ENCODE data around the gene SLC39A11. TPM values are rescaled to one million over a fixed set of nuclear protein-coding genes. Genes with fewer than 3 reads are reported as not detected.
"Not testable (repeated sequence)": the region's sequence is repeated elsewhere in the genome, so short reads cannot be mapped to it uniquely, and the experiment has no call there.

SLC39A11 gene
- total and polyA plus RNA-seq, 8 donors, result 13.6 to 49.0 (median 17.5) TPM

DNA sequence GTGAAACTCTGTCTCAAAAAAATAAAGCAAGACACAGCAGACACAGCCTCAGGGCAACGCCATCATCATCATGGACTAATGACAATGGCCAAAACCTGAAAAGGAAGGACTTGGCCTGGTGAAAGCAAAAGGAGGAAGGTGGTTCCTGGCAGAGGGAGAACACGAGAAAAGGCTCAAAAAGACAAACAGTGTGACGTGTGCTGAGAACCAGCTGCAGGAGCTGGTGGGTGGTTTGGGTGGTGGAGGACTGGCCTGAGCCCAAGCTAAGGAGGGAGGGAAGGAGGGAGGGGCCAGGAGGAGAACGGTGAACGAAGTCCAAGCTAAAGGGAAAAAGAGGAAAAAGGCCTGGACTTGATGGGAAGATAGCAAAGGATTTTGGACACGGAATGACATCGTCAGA is 85.1 kb downstream of the SLC39A11 start:
- H3K27me3 ChIP-seq, result no peaks in the 10 kb centered on the region
- no peak overlapping the region for H3K4me3 ChIP-seq
- no peaks in the 10 kb centered on the region for H3K9me3 ChIP-seq
- intact Hi-C loops (cut with DNase I), result no loop called here
- no peak overlapping the region for H3K27ac ChIP-seq
- H3K36me3 ChIP-seq, result no peaks in the 10 kb centered on the region
- TF ChIP-seq, protein P1, sequence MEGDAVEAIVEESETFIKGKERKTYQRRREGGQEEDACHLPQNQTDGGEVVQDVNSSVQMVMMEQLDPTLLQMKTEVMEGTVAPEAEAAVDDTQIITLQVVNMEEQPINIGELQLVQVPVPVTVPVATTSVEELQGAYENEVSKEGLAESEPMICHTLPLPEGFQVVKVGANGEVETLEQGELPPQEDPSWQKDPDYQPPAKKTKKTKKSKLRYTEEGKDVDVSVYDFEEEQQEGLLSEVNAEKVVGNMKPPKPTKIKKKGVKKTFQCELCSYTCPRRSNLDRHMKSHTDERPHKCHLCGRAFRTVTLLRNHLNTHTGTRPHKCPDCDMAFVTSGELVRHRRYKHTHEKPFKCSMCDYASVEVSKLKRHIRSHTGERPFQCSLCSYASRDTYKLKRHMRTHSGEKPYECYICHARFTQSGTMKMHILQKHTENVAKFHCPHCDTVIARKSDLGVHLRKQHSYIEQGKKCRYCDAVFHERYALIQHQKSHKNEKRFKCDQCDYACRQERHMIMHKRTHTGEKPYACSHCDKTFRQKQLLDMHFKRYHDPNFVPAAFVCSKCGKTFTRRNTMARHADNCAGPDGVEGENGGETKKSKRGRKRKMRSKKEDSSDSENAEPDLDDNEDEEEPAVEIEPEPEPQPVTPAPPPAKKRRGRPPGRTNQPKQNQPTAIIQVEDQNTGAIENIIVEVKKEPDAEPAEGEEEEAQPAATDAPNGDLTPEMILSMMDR (IDR thresholded peaks at IDR 0.05), result no peak
- DNase-seq, result no peak
- H3K4me1 ChIP-seq, result peaks cover 0 to 22% of the 10 kb centered on the region in 2 donors
- no peak for ATAC-seq

DNA sequence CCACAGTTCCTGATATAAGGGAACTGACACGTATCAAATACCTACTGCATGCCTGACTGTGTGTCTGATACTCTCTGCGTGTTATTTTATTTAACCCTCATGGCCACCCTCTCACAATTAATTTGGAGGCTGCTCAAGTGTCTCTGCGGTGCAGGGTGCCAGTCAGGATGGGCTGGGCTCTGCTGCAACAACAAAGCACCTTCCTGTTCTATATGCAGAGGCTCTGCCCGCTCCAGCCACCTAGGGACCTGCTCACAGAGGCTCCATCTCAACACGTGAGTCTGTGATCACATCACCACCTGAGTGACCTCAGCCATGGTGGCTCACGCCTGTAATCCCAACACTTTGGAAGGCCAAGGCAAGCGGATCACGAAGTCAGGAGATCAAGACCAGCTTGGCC is 87.1 kb downstream of the SLC39A11 start:
- Histone ChIP-seq H3K4me3 (no peak overlapping the region), H3K27ac (no peak overlapping the region), H3K36me3 (no peaks in the 10 kb centered on the region), H3K27me3 (no peaks in the 10 kb centered on the region), H3K9me3 (no peaks in the 10 kb centered on the region), H3K4me1 (peaks cover 0 to 8% of the 10 kb centered on the region in 2 donors)
- no peak for ATAC-seq
- DNase-seq, result no peak
- intact Hi-C loops (cut with DNase I), result no loop called here
- TF ChIP-seq, protein P1 (IDR thresholded peaks at IDR 0.05), result no peak

DNA sequence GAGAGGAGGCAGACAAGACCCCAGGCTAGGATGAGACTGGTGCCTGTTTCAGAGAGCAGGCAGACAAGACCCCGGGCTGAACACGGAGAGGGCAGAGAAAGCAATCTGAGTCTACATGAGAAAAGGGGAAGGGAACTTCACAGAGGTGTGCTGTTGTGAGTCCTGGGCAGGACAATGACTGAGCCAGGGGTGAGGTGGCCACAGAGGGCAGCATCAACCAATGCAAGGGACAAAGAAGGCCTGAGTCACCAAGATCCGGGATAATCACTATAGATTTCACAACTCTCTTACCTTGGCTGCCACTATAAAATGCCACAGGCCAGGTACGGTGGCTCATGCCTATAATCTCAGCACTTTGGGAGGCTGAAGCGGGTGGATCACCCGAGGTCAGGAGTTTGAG is 89.0 kb downstream of the SLC39A11 start:
- no peaks in the 10 kb centered on the region for H3K36me3 ChIP-seq
- H3K27me3 ChIP-seq, result no peaks in the 10 kb centered on the region
- no peak overlapping the region for H3K27ac ChIP-seq
- no peak overlapping the region for H3K4me3 ChIP-seq
- DNase-seq (no peak), ATAC-seq (no peak)
- TF ChIP-seq, protein P1 (IDR thresholded peaks at IDR 0.05), result no peak
- peaks cover 0 to 5% of the 10 kb centered on the region in 2 donors for H3K4me1 ChIP-seq
- H3K9me3 ChIP-seq, result no peaks in the 10 kb centered on the region
- intact Hi-C loops (cut with DNase I), result no loop called here

DNA sequence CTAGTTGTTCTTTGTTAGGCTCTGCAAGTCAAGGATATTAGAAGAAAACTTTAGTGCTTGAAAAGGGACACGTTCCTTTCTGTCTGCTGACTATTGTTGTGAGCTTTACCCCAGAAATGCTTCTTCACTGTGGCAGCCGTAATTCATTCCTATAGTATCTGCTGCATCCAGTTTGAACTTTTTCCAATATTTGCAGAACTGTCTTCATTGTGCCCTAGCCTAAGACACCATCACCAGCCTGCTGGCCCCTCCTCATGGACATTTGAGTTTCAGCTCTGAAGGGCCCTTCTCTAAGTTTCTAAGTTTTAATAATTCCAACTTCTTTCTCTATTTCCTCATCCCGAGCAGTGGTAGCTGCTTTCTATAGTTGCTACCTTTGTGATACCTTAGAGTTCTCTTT is 91.7 kb downstream of the SLC39A11 start:
- TF ChIP-seq, protein P1 (IDR thresholded peaks at IDR 0.05), result no peak
- DNase-seq (no peak), ATAC-seq (no peak)
- intact Hi-C loops (cut with DNase I), result no loop called here
- Histone ChIP-seq H3K4me1 (no peaks in the 10 kb centered on the region), H3K36me3 (no peaks in the 10 kb centered on the region), H3K27ac (no peak overlapping the region), H3K9me3 (no peaks in the 10 kb centered on the region), H3K27me3 (no peaks in the 10 kb centered on the region), H3K4me3 (no peak overlapping the region)

DNA sequence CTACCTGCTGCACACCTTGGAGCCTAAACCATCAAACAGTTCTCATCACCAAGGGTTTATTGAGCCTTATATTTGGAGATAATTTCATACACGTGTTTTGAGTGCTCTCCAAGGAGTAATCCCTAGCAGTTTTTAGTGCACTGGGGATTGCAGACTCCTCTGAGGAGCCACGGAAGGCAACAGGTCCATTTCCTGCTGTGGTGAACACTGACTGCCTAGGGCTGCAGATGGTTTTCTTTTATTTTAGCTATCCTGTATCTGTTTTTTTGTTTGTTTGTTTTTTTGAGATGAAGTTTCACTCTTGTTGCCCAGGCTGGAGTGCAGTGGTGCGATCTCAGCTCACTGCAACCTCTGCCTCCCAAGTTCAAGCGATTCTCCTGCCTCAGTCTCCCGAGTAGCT is 93.0 kb downstream of the SLC39A11 start:
- DNase-seq; H3K4me1 ChIP-seq; H3K9me3 ChIP-seq; intact Hi-C loops (cut with DNase I); ATAC-seq; H3K4me3 ChIP-seq; H3K27me3 ChIP-seq; H3K27ac ChIP-seq; H3K36me3 ChIP-seq: not testable (repeated sequence)

DNA sequence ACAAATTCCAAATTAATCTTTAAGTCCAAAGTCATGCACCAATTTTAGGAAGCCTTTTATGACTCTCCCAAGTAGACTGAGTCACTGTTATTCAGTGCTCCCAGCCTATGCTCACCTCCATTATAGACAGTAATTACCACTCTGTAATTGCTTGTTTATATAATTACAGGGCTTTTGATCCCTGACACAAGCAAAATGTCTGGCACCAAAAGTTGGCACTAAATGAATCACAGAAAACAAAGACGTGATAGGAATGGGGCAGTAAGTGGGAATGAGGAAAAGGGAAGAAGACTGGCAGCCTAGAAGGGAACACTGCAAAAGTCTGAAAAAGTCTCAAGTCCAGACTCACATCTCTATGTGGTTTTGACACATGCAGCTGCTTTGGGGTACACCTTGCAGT is 94.1 kb downstream of the SLC39A11 start:
- H3K27ac ChIP-seq, result no peak overlapping the region
- TF ChIP-seq, protein P1 (IDR thresholded peaks at IDR 0.05), result no peak
- H3K4me1 ChIP-seq, result no peaks in the 10 kb centered on the region
- intact Hi-C loops (cut with DNase I), result no loop called here
- no peaks in the 10 kb centered on the region for H3K36me3 ChIP-seq
- ATAC-seq, result no peak
- no peaks in the 10 kb centered on the region for H3K9me3 ChIP-seq
- DNase-seq, result no peak
- no peak overlapping the region for H3K4me3 ChIP-seq
- no peaks in the 10 kb centered on the region for H3K27me3 ChIP-seq
